Trophoblast cell (in vitro differentiated cells and primary cell): ENCODE data around the gene MACROD2.

ENCODE experiments used
- DNase-seq, 2 donors: peaks; one replicate each; pipeline ENCODE4 v3.0.0-alpha.2; 2016
- H2AFZ ChIP-seq: 2 replicates; pipeline ENCODE4 v1.6.1; 2013; ENCODE audit warnings: low read length, moderate library complexity, mild to moderate bottlenecking; ENCODE audit not compliant: insufficient read depth, poor library complexity
- H2AK5ac ChIP-seq: 2 replicates; pipeline ENCODE4 v1.6.1; 2013; ENCODE audit warnings: mild to moderate bottlenecking, low read length
- H2BK120ac ChIP-seq: 2 replicates; pipeline ENCODE4 v1.6.1; 2013; ENCODE audit warnings: low read length, mild to moderate bottlenecking, moderate library complexity; ENCODE audit not compliant: insufficient read depth, poor library complexity
- H2BK12ac ChIP-seq: 2 replicates; pipeline ENCODE4 v1.6.1; 2013; ENCODE audit warnings: mild to moderate bottlenecking, low read length, moderate library complexity
- H2BK5ac ChIP-seq: 2 replicates; pipeline ENCODE4 v1.6.1; 2013; ENCODE audit warnings: low read length, low read depth, moderate library complexity, mild to moderate bottlenecking; ENCODE audit not compliant: poor library complexity
- H3K14ac ChIP-seq: 2 replicates; pipeline ENCODE4 v1.6.1; 2013; ENCODE audit warnings: mild to moderate bottlenecking, low read length
- H3K18ac ChIP-seq: 2 replicates; pipeline ENCODE4 v1.6.1; 2013; ENCODE audit warnings: mild to moderate bottlenecking, low read length
- H3K23ac ChIP-seq: 2 replicates; pipeline ENCODE4 v1.6.1; 2013; ENCODE audit warnings: low read length
- H3K27ac ChIP-seq: 2 replicates; pipeline ENCODE4 v1.5.1; 2013; ENCODE audit warnings: low read depth, mild to moderate bottlenecking, inconsistent platforms, low read length, moderate library complexity
- H3K27me3 ChIP-seq: 2 replicates; pipeline ENCODE4 v1.6.1; 2013; ENCODE audit warnings: inconsistent platforms, mild to moderate bottlenecking, low read length, moderate library complexity; ENCODE audit not compliant: insufficient read depth
- H3K36me3 ChIP-seq, 2 experiments: 1 replicate in 1 of 2; 2 replicates in 1 of 2; pipeline ENCODE4 v1.6.1; 2013; ENCODE audit warnings: low read length in 2 of 2, mild to moderate bottlenecking in 2 of 2, moderate library complexity in 1 of 2; ENCODE audit not compliant: insufficient read depth in 2 of 2, control insufficient read depth in 1 of 2
- H3K4ac ChIP-seq: 2 replicates; pipeline ENCODE4 v1.6.1; 2013; ENCODE audit warnings: low read depth, mild to moderate bottlenecking, low read length, moderate library complexity
- H3K4me1 ChIP-seq, 2 experiments: 1 replicate in 1 of 2; 2 replicates in 1 of 2; pipeline ENCODE4 v1.6.1; 2013; ENCODE audit warnings: low read length in 2 of 2, mild to moderate bottlenecking in 2 of 2, moderate library complexity in 1 of 2; ENCODE audit not compliant: insufficient read depth in 2 of 2, control insufficient read depth in 1 of 2
- H3K4me2 ChIP-seq: 2 replicates; pipeline ENCODE4 v1.6.1; 2013; ENCODE audit warnings: inconsistent platforms, mild to moderate bottlenecking, low read length, moderate library complexity
- H3K4me3 ChIP-seq: 2 replicates; pipeline ENCODE4 v1.5.1; 2013; ENCODE audit warnings: mild to moderate bottlenecking, low read depth, low read length, inconsistent platforms
- H3K79me1 ChIP-seq: one replicate; pipeline ENCODE4 v1.6.1; 2013; ENCODE audit warnings: low read length
- H3K79me2 ChIP-seq: 2 replicates; pipeline ENCODE4 v1.6.1; 2013; ENCODE audit warnings: low read length, mild to moderate bottlenecking; ENCODE audit not compliant: control insufficient read depth, insufficient read depth, poor library complexity
- H3K9ac ChIP-seq: 2 replicates; pipeline ENCODE4 v1.6.1; 2013; ENCODE audit warnings: mild to moderate bottlenecking, low read length
- H3K9me3 ChIP-seq: 2 replicates; pipeline ENCODE4 v1.6.1; 2013; ENCODE audit warnings: low read depth, mild to moderate bottlenecking, control low read depth, inconsistent platforms, low read length; ENCODE audit not compliant: insufficient read depth
- H4K12ac ChIP-seq: 2 replicates; pipeline ENCODE4 v1.6.1; 2013; ENCODE audit warnings: low read depth, mild to moderate bottlenecking, low read length, moderate library complexity
- H4K8ac ChIP-seq: 2 replicates; pipeline ENCODE4 v1.6.1; 2013; ENCODE audit warnings: low read depth, mild to moderate bottlenecking, low read length, moderate library complexity
- H4K91ac ChIP-seq: one replicate; pipeline ENCODE4 v1.6.1; 2013; ENCODE audit warnings: low read depth, mild to moderate bottlenecking, low read length, moderate library complexity
- WGBS: extraction: QIAGEN DNeasy Blood & Tissue Kit; methylation state at CpG from one replicate; pipeline ENCODE4 v1.1.7; 2013; ENCODE audit warnings: missing lambda C conversion rate; ENCODE audit not compliant: insufficient read length, insufficient coverage; ENCODE audit errors: extremely low coverage; 5-methylcytosine and 5-hydroxymethylcytosine counted together

MACROD2 gene

GRCh38 chr20:15802020-15802419 is 1806.7 kb downstream of the MACROD2 start:
- H2BK120ac ChIP-seq = no peak overlapping the region
- H3K79me2 ChIP-seq = no peaks in the 10 kb centered on the region
- no peak overlapping the region for H4K12ac ChIP-seq
- H4K91ac ChIP-seq = no peak overlapping the region
- H3K18ac ChIP-seq = no peak overlapping the region
- H3K4ac ChIP-seq = no peak overlapping the region
- no peak overlapping the region for H3K14ac ChIP-seq
- no CpG with 5 or more reads among the region's 1 CpG for WGBS
- DNase-seq = no peak
- no peak overlapping the region for H3K4me3 ChIP-seq
- no peaks in the 10 kb centered on the region for H3K79me1 ChIP-seq
- H3K9me3 ChIP-seq = no peaks in the 10 kb centered on the region
- H3K27me3 ChIP-seq = no peaks in the 10 kb centered on the region
- H2AFZ ChIP-seq = no peak overlapping the region
- no peaks in the 10 kb centered on the region for H3K4me1 ChIP-seq
- H2BK12ac ChIP-seq = no peak overlapping the region
- no peak overlapping the region for H3K4me2 ChIP-seq
- H3K9ac ChIP-seq = no peak overlapping the region
- no peak overlapping the region for H2AK5ac ChIP-seq
- H2BK5ac ChIP-seq = no peak overlapping the region
- no peak overlapping the region for H4K8ac ChIP-seq
- H3K36me3 ChIP-seq = no peaks in the 10 kb centered on the region
- no peak overlapping the region for H3K27ac ChIP-seq
- H3K23ac ChIP-seq = no peak overlapping the region

DNA sequence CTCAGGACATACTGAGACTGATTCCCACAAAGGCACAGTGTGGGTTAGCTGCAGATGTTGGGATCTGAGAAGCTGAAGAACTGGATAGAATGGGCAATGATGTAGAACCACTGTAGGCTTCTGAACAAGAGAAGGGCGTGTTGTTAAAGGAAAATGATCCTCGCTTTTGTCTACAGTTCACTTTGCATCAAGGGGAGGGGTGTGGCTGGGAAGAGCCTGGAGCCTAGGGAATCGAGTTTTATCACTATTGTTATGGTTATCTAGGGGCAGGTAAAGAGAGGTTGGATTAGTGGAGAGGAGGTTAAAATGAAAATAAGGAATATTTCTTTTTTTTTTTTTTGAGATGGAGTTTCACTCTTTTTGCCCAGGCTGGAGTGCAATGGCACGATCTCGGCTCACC is 1809.8 kb downstream of the MACROD2 start:
- no peak overlapping the region for H3K27ac ChIP-seq
- H3K4ac ChIP-seq = no peak overlapping the region
- peaks cover 2% of the 10 kb centered on the region for H3K9me3 ChIP-seq
- DNase-seq = no peak
- no peak overlapping the region for H2BK120ac ChIP-seq
- no peak overlapping the region for H2BK5ac ChIP-seq
- no peak overlapping the region for H2AK5ac ChIP-seq
- no peaks in the 10 kb centered on the region for H3K36me3 ChIP-seq
- no peak overlapping the region for H2AFZ ChIP-seq
- no peaks in the 10 kb centered on the region for H3K4me1 ChIP-seq
- H3K23ac ChIP-seq = no peak overlapping the region
- no peak overlapping the region for H4K8ac ChIP-seq
- H3K79me2 ChIP-seq = no peaks in the 10 kb centered on the region
- H4K91ac ChIP-seq = no peak overlapping the region
- no peak overlapping the region for H3K14ac ChIP-seq
- no peak overlapping the region for H3K9ac ChIP-seq
- WGBS = no CpG with 5 or more reads among the region's 5 CpGs
- no peak overlapping the region for H4K12ac ChIP-seq
- no peak overlapping the region for H2BK12ac ChIP-seq
- no peak overlapping the region for H3K4me2 ChIP-seq
- H3K18ac ChIP-seq = no peak overlapping the region
- no peaks in the 10 kb centered on the region for H3K79me1 ChIP-seq
- H3K4me3 ChIP-seq = no peak overlapping the region
- H3K27me3 ChIP-seq = no peaks in the 10 kb centered on the region

DNA sequence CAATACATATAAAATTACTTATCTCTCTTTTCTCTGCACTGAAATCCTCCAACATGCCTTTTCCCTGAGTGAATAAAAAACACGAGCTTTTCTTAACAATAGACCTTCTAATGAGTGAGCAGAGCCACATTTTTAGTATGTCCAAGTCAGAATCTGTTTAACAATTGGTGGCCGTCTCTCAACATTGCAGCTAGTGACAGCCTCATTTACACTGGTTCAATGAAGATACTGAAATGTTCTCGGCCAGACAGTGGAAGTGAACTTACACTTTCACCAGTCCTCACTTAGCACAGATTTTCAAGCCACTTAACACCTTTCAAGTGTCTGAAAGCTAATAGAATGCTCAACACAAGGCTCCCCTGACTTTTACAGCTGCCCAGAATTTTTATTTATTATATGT is 1810.8 kb downstream of the MACROD2 start:
- H2BK5ac ChIP-seq = no peak overlapping the region

DNA sequence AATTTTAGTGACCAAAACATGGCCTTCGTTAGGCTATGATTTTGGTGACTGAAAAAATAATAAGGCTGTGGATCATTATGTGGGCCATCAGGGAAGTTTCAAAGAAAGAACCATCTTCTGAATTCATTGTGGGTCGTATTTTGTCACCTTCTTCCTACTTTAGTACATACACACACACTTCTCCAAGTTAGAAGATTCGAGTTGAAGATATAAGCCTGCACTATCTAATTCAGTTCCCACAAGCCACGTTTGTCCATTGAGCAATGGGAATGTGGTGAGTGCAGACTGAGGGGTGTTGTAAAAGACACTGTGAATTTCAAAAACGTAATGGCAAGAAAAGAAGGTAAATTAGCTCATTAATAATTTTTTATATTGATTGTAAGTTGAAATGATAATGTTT is 1812.0 kb downstream of the MACROD2 start:
- Histone ChIP-seq H3K9ac (no peak overlapping the region), H4K8ac (no peak overlapping the region), H2AFZ (no peak overlapping the region), H3K79me1 (no peaks in the 10 kb centered on the region), H2BK120ac (no peak overlapping the region), H3K4ac (no peak overlapping the region), H3K27ac (no peak overlapping the region), H2AK5ac (no peak overlapping the region), H2BK12ac (no peak overlapping the region), H3K27me3 (no peaks in the 10 kb centered on the region), H2BK5ac (no peak overlapping the region), H4K91ac (no peak overlapping the region), H3K18ac (no peak overlapping the region), H3K14ac (no peak overlapping the region), H3K4me3 (no peak overlapping the region), H3K9me3 (peaks cover 2% of the 10 kb centered on the region), H4K12ac (no peak overlapping the region), H3K4me2 (no peak overlapping the region), H3K23ac (no peak overlapping the region), H3K36me3 (no peaks in the 10 kb centered on the region), H3K4me1 (no peaks in the 10 kb centered on the region), H3K79me2 (no peaks in the 10 kb centered on the region)
- no peak for DNase-seq
- WGBS = no CpG with 5 or more reads among the region's 5 CpGs

More for the DNA sequence above, 1810.8 kb downstream of the MACROD2 start:
- Histone ChIP-seq H4K8ac (no peak overlapping the region), H3K4me1 (no peaks in the 10 kb centered on the region), H3K23ac (no peak overlapping the region), H2BK120ac (no peak overlapping the region), H3K79me1 (no peaks in the 10 kb centered on the region), H3K27me3 (no peaks in the 10 kb centered on the region), H4K91ac (no peak overlapping the region), H3K36me3 (no peaks in the 10 kb centered on the region), H3K27ac (no peak overlapping the region), H2AFZ (no peak overlapping the region), H3K18ac (no peak overlapping the region), H3K4ac (no peak overlapping the region), H2BK12ac (no peak overlapping the region), H3K4me2 (no peak overlapping the region), H4K12ac (no peak overlapping the region), H3K9me3 (peaks cover 2% of the 10 kb centered on the region), H3K4me3 (no peak overlapping the region), H3K14ac (no peak overlapping the region), H3K79me2 (no peaks in the 10 kb centered on the region), H3K9ac (no peak overlapping the region), H2AK5ac (no peak overlapping the region)
- no CpG with 5 or more reads among the region's 3 CpGs for WGBS
- DNase-seq = no peak
